ES-I3 (cell line): ENCODE measurements around the gene TSSK6.

ENCODE experiments used
- H3K36me3 ChIP-seq: 2 replicates; pipeline ENCODE4 v1.6.1; 2013; ENCODE audit warnings: mild to moderate bottlenecking, low read length, control low read depth, moderate library complexity; ENCODE audit not compliant: insufficient read depth
- H3K4me1 ChIP-seq: 2 replicates; pipeline ENCODE4 v1.6.1; 2013; ENCODE audit warnings: mild to moderate bottlenecking, control low read depth, low read length; ENCODE audit not compliant: insufficient read depth
- H3K9ac ChIP-seq: 2 replicates; pipeline ENCODE4 v1.6.1; 2013; ENCODE audit warnings: low read depth, mild to moderate bottlenecking, low read length, moderate library complexity
- H3K9me3 ChIP-seq: 2 replicates; pipeline ENCODE4 v1.6.1; 2013; ENCODE audit warnings: mild to moderate bottlenecking, low read length, moderate library complexity; ENCODE audit not compliant: control insufficient read depth, insufficient read depth

The TSSK6 gene

DNA sequence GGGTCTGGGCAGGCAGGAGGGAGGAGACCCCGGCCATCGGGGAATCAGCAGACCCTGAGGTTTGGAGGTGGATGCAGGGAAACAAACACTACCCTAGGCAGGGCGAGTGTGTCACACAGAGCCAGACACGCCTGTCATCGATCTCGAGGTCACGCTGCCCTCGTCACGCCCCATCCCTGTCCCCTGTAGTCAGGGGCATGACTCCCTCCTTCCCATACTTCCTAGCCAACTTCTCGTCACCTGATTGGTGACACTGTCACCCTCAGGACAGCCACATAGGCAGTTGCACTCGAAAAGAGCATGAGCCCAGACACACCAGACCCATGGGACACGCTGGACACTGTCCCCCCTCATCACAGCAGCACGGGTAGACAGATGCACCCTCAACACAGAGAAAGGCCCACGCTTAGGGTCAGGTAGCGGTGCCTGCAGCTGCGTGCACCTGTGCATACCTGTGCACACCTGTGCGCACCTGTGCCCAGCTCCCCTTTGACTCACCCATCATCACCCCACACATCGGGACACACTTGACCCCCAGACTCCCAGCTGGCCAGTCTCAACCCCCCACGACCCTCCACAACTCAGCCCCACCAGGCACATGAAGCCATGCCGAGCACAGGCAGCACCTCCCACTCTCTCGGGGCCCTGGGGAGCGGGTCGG is 34.6 kb upstream of the TSSK6 start:
- Histone ChIP-seq H3K36me3 (no peaks in the 10 kb centered on the region), H3K4me1 (peaks cover 5% of the 10 kb centered on the region; the same call in 1 of the 2 replicates), H3K9ac (no peak overlapping the region), H3K9me3 (no peaks in the 10 kb centered on the region)

DNA sequence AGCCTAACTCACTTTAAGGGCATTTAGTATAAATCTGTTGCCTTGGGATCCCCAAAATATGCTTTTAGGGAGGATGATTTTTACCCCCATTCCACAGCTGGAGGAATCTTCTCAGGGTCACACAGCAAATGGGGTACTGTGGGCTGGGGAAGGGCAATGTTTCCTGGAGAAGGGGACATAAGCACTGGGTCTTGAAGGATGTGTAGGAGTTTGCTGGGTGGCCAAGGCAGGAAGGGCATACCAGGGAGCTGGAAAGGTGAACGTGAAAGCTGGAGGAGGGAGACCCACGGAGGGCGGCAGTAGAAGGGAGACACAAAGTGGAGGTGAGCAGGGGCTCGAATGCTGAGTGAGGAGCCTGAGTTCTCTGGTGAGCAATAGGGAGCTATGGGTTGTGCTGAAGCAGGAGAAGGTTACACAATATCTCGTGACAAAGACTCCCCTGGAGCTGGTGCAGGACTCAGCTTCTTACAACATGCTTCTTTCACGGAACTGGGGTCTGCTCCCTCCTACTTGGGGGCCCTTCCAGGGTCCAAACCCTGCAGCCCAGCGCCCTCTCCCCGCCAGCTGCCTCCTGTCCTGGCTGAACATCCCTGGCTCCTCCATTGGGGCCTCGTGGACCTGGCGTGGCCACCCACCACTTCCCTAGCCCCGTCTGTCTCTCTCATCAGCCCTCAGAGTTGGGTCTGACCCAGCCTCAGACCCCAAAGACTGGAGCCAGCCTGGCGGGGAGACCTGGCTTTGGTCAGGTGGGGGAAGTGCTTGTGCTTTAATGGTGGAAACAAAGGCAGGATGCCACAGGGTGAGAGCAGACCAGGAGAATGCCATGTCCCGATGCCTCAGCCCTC is 33.8 kb upstream of the TSSK6 start:
- Histone ChIP-seq H3K36me3 (no peaks in the 10 kb centered on the region), H3K9ac (no peak overlapping the region), H3K4me1 (peaks cover 5% of the 10 kb centered on the region; the same call in 1 of the 2 replicates), H3K9me3 (no peaks in the 10 kb centered on the region)

DNA sequence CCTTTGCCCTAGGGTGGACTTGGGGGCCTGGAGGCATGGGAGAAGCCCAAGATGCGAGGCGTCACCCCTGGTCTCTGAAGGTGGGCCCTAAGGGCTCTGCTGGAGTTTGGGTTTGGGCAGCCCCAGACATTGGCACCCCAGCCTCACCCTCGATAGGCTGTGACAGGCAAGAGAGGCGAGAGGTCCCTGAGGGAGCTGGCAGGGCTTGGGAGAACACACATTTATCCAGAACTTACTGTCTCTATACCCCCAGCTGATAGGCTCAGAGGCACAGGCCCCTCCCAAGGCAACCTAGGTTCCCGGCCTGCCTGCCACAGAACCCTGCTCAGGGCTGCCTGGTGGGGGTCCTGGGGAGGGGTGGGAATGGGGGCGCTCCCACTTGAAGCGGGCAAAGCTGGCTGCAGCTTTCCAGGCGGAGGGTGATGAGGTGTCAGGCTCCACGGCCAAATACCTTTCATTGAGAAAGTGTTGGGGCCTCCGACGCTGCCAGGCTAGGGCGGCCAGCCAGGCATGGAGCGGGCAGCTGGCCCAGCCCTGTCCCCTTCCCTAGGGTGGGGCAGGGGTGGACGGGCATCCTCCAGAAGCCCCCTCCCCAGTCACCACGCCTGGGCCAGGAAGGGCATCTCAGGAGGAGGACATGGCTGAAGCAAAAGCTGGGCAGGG is 32.5 kb upstream of the TSSK6 start:
- H3K9ac ChIP-seq = no peak overlapping the region
- H3K36me3 ChIP-seq = no peaks in the 10 kb centered on the region
- no peaks in the 10 kb centered on the region for H3K9me3 ChIP-seq
- H3K4me1 ChIP-seq = peaks cover 5% of the 10 kb centered on the region; the same call in 1 of the 2 replicates

DNA sequence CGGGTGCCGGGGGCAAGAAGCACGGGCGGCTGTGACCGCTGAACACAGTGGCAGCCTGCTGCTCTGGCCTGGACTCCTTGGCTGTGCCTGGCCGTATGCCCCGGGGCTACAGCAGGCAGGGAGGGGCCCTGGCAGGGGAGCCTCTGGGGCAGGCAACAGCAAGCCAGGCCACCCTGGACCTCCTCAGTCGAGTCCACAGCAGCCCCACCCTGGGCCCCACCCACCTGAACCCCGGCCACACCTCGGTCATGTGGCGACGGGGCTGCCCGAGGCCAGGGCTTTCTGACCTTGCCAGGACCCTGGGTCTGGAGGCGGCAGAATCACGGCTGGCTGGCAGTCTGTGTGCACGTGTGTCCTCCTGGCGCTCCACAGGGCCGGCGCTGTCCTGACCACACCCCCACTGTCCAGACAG is 31.4 kb upstream of the TSSK6 start:
- Histone ChIP-seq H3K36me3 (no peaks in the 10 kb centered on the region), H3K9me3 (no peaks in the 10 kb centered on the region), H3K4me1 (peaks cover 5% of the 10 kb centered on the region; the same call in 1 of the 2 replicates), H3K9ac (no peak overlapping the region)

DNA sequence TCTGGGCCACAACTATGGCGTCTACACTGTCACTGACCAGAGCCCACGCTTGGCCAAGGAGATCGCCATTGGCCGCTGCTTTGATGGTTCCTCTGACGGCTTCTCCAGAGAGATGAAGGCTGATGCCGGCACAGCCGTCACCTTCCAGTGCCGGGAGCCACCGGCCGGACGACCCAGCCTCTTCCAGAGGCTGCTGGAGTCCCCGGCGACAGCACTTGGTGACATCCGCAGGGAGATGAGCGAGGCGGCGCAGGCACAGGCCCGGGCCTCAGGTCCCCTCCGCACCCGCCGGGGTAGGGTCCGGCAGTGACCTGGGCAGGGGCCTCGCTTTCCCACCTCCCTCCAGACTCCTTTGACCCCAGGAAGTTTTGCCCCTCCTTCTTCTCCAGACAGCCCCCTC is 30.4 kb upstream of the TSSK6 start:
- H3K9me3 ChIP-seq = no peaks in the 10 kb centered on the region
- H3K36me3 ChIP-seq = no peaks in the 10 kb centered on the region
- peaks cover 8% of the 10 kb centered on the region; the same call in 1 of the 2 replicates for H3K4me1 ChIP-seq
- no peak overlapping the region for H3K9ac ChIP-seq

DNA sequence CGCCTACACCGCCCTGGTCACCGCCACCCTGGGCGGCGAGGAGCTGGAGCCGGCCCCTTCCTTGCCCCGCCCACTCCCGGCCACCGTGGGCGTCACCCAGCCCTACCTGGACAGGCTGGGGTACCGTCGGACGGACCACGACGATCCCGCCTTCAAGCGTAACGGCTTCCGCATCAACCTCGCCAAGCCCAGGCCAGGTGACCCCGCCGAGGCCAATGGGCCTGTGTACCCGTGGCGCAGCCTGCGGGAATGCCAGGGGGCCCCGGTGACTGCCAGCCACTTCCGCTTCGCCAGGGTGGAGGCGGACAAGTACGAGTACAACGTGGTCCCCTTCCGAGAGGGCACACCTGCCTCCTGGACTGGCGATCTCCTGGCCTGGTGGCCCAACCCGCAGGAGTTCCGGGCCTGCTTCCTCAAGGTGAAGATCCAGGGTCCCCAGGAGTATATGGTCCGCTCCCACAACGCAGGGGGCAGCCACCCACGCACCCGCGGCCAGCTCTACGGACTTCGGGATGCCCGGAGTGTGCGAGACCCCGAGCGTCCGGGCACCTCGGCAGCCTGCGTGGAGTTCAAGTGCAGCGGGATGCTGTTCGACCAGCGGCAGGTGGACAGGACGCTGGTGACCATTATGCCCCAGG is 29.7 kb upstream of the TSSK6 start:
- no peaks in the 10 kb centered on the region for H3K36me3 ChIP-seq
- no peaks in the 10 kb centered on the region for H3K9me3 ChIP-seq
- no peak overlapping the region for H3K9ac ChIP-seq
- H3K4me1 ChIP-seq = peaks cover 6% of the 10 kb centered on the region; the same call in 1 of the 2 replicates

DNA sequence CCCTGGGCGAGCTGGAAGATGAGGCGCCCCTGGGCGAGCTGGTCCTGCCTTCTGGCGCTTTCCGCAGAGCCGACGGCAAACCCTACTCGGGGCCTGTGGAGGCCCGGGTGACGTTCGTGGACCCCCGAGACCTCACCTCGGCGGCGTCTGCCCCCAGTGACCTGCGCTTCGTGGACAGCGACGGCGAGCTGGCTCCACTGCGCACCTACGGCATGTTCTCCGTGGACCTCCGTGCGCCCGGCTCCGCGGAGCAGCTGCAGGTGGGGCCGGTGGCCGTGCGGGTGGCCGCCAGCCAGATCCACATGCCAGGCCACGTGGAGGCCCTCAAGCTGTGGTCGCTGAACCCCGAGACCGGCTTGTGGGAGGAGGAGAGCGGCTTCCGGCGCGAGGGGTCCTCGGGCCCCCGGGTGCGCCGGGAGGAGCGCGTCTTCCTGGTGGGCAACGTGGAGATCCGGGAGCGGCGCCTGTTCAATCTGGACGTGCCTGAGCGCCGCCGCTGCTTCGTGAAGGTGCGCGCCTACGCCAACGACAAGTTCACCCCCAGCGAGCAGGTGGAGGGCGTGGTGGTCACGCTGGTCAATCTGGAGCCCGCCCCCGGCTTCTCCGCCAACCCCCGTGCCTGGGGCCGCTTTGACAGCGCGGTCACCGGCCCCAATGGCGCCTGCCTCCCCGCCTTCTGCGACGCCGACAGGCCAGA is 29.1 kb upstream of the TSSK6 start:
- H3K4me1 ChIP-seq = 0 out of 2 replicates have a peak, but pooled peaks cover 2% of the 10 kb centered on the region
- H3K36me3 ChIP-seq = no peaks in the 10 kb centered on the region
- no peaks in the 10 kb centered on the region for H3K9me3 ChIP-seq
- H3K9ac ChIP-seq = no peak overlapping the region

DNA sequence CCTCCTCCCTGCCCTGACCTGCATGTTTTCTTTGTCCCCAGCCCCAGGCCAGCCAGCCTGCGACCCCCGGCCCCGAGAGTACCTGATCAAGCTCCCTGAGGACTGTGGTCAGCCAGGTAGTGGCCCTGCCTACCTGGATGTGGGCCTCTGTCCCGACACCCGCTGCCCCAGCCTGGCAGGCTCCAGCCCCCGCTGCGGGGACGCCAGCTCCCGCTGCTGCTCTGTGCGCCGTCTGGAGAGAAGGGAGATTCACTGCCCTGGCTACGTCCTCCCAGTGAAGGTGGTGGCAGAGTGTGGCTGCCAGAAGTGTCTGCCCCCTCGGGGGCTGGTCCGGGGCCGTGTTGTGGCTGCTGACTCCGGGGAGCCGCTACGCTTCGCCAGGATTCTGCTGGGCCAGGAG is 28.3 kb upstream of the TSSK6 start:
- no peaks in the 10 kb centered on the region for H3K9me3 ChIP-seq
- H3K4me1 ChIP-seq = 0 out of 2 replicates have a peak, but pooled peaks cover 2% of the 10 kb centered on the region
- no peak overlapping the region for H3K9ac ChIP-seq
- no peaks in the 10 kb centered on the region for H3K36me3 ChIP-seq

DNA sequence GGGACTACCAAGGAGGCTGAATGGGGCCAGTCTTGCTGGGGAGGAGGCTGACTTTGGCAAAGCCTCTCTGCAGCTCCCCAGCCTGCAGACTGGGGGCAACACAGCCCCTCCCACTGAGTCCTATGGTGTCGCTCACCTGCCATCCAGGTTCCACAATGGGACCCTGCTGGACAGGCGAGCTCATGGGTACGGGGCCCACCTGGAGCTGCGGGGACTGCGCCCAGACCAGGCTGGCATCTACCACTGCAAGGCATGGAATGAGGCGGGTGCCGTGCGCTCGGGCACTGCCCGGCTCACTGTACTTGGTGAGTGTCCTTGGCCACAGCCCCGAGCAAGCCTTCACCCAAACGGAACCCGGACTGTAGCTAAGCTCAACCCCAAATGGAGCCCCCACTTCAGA is 27.8 kb upstream of the TSSK6 start:
- no peaks in the 10 kb centered on the region for H3K36me3 ChIP-seq
- H3K4me1 ChIP-seq = 0 out of 2 replicates have a peak, but pooled peaks cover 2% of the 10 kb centered on the region
- no peaks in the 10 kb centered on the region for H3K9me3 ChIP-seq
- no peak overlapping the region for H3K9ac ChIP-seq

DNA sequence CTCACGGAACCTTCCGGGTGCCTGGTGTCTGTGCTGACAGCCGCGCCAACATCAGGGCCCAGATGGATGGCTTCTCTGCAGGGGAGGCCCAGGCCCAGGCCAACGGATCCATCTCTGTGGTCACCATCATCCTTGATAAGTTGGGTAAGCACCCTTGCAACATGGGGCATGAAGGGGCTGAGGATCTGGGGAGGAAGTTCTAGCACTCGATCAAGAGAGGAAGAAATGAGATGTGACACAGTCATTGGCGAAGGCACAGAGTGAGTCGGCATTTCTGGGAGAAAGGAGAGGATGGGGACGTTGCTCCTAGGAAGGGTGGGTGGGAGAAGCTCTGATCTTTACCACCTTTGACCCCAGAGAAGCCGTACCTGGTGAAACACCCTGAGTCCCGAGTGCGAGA is 27.2 kb upstream of the TSSK6 start:
- 0 out of 2 replicates have a peak, but pooled peaks cover 2% of the 10 kb centered on the region for H3K4me1 ChIP-seq
- no peak overlapping the region for H3K9ac ChIP-seq
- no peaks in the 10 kb centered on the region for H3K9me3 ChIP-seq
- H3K36me3 ChIP-seq = no peaks in the 10 kb centered on the region

DNA sequence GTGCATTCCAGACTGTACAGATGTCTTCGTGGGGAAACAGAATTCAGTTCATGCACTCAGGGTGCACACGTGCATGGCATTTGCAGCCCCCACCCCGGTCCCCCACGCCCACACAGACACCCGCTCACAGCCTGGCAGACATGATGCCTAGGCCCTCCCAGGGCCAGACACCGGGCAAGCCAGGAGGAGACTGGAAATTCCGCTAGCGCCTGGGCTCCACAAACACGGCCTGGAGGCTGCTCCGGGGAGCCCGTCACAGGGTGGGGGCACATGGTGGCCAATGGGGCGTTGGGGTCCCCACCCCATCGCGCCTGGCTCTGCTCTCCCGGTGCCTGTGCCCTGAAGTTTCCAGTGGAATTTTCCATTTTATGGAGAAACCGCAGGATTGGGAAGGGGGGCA is 26.3 kb upstream of the TSSK6 start:
- H3K36me3 ChIP-seq = no peaks in the 10 kb centered on the region
- H3K9me3 ChIP-seq = no peaks in the 10 kb centered on the region
- H3K4me1 ChIP-seq = 0 out of 2 replicates have a peak, but pooled peaks cover 2% of the 10 kb centered on the region
- no peak overlapping the region for H3K9ac ChIP-seq

DNA sequence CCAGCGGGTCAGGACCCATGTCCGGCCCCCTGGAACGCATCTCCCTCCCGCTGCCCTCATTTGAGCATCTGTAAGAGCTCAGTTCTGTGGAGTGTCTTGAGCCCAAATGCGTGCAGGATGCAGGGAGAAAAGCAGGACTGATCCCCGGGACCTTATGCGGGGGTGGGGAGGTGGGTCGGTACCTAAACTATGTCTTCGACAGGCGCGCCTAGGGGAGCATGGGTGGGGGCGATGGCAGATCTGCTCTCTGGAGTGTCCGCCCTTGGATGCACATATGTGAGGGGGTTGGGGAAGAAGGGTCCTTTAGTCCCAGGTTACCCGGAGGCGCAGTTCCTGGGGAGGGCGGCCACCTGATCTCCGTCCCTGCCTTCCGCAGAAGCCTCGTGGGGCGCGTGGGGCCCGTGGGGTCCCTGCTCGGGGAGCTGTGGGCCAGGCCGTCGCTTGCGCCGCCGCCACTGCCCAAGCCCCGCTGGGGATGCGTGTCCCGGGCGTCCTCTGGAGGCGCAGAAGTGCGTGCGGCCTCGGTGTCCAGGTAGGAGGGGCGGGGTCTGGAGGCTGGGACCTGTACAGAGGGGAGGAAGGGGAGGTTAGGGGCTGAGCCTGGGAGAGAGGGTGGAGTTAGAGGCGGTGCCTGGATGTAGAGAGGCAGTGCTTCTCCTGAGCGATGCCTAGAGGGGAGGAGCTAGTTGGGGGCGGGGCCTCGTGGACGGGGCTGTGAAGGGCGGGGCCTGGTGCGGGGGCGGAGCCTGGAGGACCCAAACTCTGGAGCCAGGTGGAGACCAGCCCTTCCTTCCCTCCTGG is 25.6 kb upstream of the TSSK6 start:
- H3K9me3 ChIP-seq = no peaks in the 10 kb centered on the region
- H3K9ac ChIP-seq = peak overlapping the region; percentile 56; the same call in 1 of the 2 replicates
- H3K4me1 ChIP-seq = 0 out of 2 replicates have a peak, but pooled peaks cover 2% of the 10 kb centered on the region
- no peaks in the 10 kb centered on the region for H3K36me3 ChIP-seq
